BJ (cell line): Measurements from ENCODE around the gene SENP1. TPM values are rescaled to one million over a fixed set of nuclear protein-coding genes. Genes with fewer than 3 reads are reported as not detected.

Experiments used
- CTCF ChIA-PET: fragments of 350-600 bp; formaldehyde crosslinking; extraction: SDS; loops from one replicate; lab custom pipeline; 2021; ENCODE audit warnings: antibody characterized with exemption, inconsistent platforms; lab: Yijun Ruan, JAX
- POLR2A ChIA-PET: fragments of 300-600 bp; sonication (Branson Sonifier 250); formaldehyde crosslinking; extraction: SDS; loops from one replicate; lab custom pipeline; 2021; ENCODE audit warnings: antibody characterized with exemption; lab: Charles Lee
- DNase-seq: peaks from one replicate; pipeline ENCODE4 v3.0.0-alpha.2; 2011; ENCODE audit warnings: low read depth
- H3K27me3 ChIP-seq: 2 replicates; pipeline ENCODE4 v1.6.0; 2011; ENCODE audit warnings: low read length; ENCODE audit not compliant: control insufficient read depth, insufficient read depth
- H3K36me3 ChIP-seq: 2 replicates; pipeline ENCODE4 v1.5.1; 2011; ENCODE audit warnings: low read length; ENCODE audit not compliant: control insufficient read depth, insufficient read depth
- H3K4me3 ChIP-seq: 2 replicates; pipeline ENCODE4 v1.5.1; 2011; ENCODE audit warnings: low read depth, mild to moderate bottlenecking, control low read depth, low read length
- CTCF ChIP-seq: IDR thresholded peaks from 2 replicates; pipeline ENCODE4 v1.5.1; 2011; ENCODE audit warnings: low read depth, mild to moderate bottlenecking, control low read depth, inconsistent platforms, low read length, moderate library complexity; ENCODE audit not compliant: insufficient read depth
- polyA plus RNA-seq: library from polyadenylated mRNA; depleted of rRNA; stranded (reverse); fragments of >200 nt; gene quantifications from 2 replicates; pipeline ENCODE4 v1.2.3, GENCODE V29; 2011

Gene SENP1
- polyA plus RNA-seq, 1 experiment = 10.3 TPM

- POLR2A ChIA-PET = no interaction called here
Observed at GRCh38 chr12:48007206-48007605, 98.7 kb downstream of the SENP1 start.

GRCh38 chr12:48005750-48006021 is 100.2 kb downstream of the SENP1 start:
- ChIA-PET CTCF (interaction anchor here (1.9 kb wide), 1 partner anchor 10 kb away, joined by 7 read pairs; no protein-coding TSS in a partner anchor), POLR2A (no interaction called here)
- peaks cover 53% of the 10 kb centered on the region for H3K27me3 ChIP-seq
- TF ChIP-seq CTCF = no peak
- DNase-seq = no peak
- H3K4me3 ChIP-seq = no peak overlapping the region
- no peaks in the 10 kb centered on the region for H3K36me3 ChIP-seq

More at GRCh38 chr12:48007206-48007605, 98.7 kb downstream of the SENP1 start:
- Histone ChIP-seq H3K4me3 (no peak overlapping the region), H3K27me3 (peaks cover 57% of the 10 kb centered on the region), H3K36me3 (no peaks in the 10 kb centered on the region)
- DNase-seq = no peak
- CTCF ChIA-PET = interaction anchor here (1.9 kb wide), 1 partner anchor 9 kb away, joined by 7 read pairs; no protein-coding TSS in a partner anchor
- no peak for TF ChIP-seq CTCF

- Histone ChIP-seq H3K36me3 (no peaks in the 10 kb centered on the region), H3K27me3 (peaks cover 49% of the 10 kb centered on the region)
- CTCF ChIA-PET = no interaction called here
Observed at GRCh38 chr12:48005001-48005749, 100.7 kb downstream of the SENP1 start.

GRCh38 chr12:48004053-48004941 is 101.6 kb downstream of the SENP1 start, which contains the start of gene COL2A1:
COL2A1 (minus strand) TSS chr12:48004476; CDS start chr12:48004321, 155 bp downstream.
- H3K4me3 ChIP-seq = peak within 1 kb of the TSS; percentile 20
- CTCF ChIA-PET = no interaction called here
- TF ChIP-seq CTCF = no peak

More at GRCh38 chr12:48005001-48005749, 100.7 kb downstream of the SENP1 start:
- H3K4me3 ChIP-seq = no peak overlapping the region
- no peak for TF ChIP-seq CTCF
- no peak for DNase-seq
- POLR2A ChIA-PET = interaction anchor here (0.6 kb wide), 1 partner anchor 91 kb away, joined by 5 read pairs; no protein-coding TSS in a partner anchor

More at GRCh38 chr12:48004053-48004941, 101.6 kb downstream of the SENP1 start, which contains the start of gene COL2A1:
- no peak for DNase-seq
- POLR2A ChIA-PET = interaction anchor here (0.6 kb wide), 1 partner anchor 92 kb away, joined by 5 read pairs; no protein-coding TSS in a partner anchor
- H3K27me3 ChIP-seq = peaks cover 46% of the 10 kb centered on the region
- no peaks in the 10 kb centered on the region for H3K36me3 ChIP-seq
